ENCODE measurements around the gene MAG. TPM values are rescaled to one million over a fixed set of nuclear protein-coding genes. Genes with fewer than 3 reads are reported as not detected.

The MAG gene
- total and polyA plus RNA-seq, 10 of the 15 experiments (the other 5 are each of a cell fraction or from before 2014, with no cell fraction given) = 0.03 to 0.82 (median 0.17) TPM; not detected in 2

GRCh38 chr19:35248310-35249145 lies 43.4 kb upstream of the MAG start, which contains the start of gene LSR (continued):
- TF ChIP-seq, protein P1, sequence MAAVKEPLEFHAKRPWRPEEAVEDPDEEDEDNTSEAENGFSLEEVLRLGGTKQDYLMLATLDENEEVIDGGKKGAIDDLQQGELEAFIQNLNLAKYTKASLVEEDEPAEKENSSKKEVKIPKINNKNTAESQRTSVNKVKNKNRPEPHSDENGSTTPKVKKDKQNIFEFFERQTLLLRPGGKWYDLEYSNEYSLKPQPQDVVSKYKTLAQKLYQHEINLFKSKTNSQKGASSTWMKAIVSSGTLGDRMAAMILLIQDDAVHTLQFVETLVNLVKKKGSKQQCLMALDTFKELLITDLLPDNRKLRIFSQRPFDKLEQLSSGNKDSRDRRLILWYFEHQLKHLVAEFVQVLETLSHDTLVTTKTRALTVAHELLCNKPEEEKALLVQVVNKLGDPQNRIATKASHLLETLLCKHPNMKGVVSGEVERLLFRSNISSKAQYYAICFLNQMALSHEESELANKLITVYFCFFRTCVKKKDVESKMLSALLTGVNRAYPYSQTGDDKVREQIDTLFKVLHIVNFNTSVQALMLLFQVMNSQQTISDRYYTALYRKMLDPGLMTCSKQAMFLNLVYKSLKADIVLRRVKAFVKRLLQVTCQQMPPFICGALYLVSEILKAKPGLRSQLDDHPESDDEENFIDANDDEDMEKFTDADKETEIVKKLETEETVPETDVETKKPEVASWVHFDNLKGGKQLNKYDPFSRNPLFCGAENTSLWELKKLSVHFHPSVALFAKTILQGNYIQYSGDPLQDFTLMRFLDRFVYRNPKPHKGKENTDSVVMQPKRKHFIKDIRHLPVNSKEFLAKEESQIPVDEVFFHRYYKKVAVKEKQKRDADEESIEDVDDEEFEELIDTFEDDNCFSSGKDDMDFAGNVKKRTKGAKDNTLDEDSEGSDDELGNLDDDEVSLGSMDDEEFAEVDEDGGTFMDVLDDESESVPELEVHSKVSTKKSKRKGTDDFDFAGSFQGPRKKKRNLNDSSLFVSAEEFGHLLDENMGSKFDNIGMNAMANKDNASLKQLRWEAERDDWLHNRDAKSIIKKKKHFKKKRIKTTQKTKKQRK (IDR thresholded peaks at IDR 0.05; ENCODE audit: low read depth, low read length) = no peak
- no peak for TF ChIP-seq TCF7 (IDR thresholded peaks at IDR 0.05; ENCODE audit: borderline replicate concordance)
- TF ChIP-seq ZBED1 (IDR thresholded peaks at IDR 0.05; ENCODE audit: borderline replicate concordance) = no peak
- TF ChIP-seq TCF12 (IDR thresholded peaks at IDR 0.05; ENCODE audit: low read depth, low read length) = peak; percentile 54; the same call in 1 of the 2 replicates
- TF ChIP-seq HDAC6 (IDR thresholded peaks at IDR 0.05; ENCODE audit: unreplicated experiment) = peak; percentile 92
- TF ChIP-seq NR2C2 (IDR thresholded peaks at IDR 0.05; ENCODE audit: borderline replicate concordance, control insufficient read depth, insufficient read length, low read depth) = no peak
- peak; percentile 96 for TF ChIP-seq ZNF207 (IDR thresholded peaks at IDR 0.05; ENCODE audit: borderline replicate concordance)
- no peak for TF ChIP-seq RELA (IDR thresholded peaks at IDR 0.05; ENCODE audit: borderline replicate concordance, partially characterized antibody)
- peak; percentile 94 for TF ChIP-seq JUND (IDR thresholded peaks at IDR 0.05; ENCODE audit: low read depth, low read length)
- no peak for TF ChIP-seq MTA3 (IDR thresholded peaks at IDR 0.05; ENCODE audit: borderline replicate concordance, low read length)
- TF ChIP-seq MEF2A (IDR thresholded peaks at IDR 0.05; ENCODE audit: insufficient read depth, low read depth, low read length) = no peak
- TF ChIP-seq, protein P2, sequence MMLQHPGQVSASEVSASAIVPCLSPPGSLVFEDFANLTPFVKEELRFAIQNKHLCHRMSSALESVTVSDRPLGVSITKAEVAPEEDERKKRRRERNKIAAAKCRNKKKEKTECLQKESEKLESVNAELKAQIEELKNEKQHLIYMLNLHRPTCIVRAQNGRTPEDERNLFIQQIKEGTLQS (IDR thresholded peaks at IDR 0.05; ENCODE audit: borderline replicate concordance, extremely low read depth, low read depth, low read length) = no peak
- TF ChIP-seq, protein P3, sequence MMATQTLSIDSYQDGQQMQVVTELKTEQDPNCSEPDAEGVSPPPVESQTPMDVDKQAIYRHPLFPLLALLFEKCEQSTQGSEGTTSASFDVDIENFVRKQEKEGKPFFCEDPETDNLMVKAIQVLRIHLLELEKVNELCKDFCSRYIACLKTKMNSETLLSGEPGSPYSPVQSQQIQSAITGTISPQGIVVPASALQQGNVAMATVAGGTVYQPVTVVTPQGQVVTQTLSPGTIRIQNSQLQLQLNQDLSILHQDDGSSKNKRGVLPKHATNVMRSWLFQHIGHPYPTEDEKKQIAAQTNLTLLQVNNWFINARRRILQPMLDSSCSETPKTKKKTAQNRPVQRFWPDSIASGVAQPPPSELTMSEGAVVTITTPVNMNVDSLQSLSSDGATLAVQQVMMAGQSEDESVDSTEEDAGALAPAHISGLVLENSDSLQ (IDR thresholded peaks at IDR 0.05) = peak; percentile 71
- TF ChIP-seq, protein P4, sequence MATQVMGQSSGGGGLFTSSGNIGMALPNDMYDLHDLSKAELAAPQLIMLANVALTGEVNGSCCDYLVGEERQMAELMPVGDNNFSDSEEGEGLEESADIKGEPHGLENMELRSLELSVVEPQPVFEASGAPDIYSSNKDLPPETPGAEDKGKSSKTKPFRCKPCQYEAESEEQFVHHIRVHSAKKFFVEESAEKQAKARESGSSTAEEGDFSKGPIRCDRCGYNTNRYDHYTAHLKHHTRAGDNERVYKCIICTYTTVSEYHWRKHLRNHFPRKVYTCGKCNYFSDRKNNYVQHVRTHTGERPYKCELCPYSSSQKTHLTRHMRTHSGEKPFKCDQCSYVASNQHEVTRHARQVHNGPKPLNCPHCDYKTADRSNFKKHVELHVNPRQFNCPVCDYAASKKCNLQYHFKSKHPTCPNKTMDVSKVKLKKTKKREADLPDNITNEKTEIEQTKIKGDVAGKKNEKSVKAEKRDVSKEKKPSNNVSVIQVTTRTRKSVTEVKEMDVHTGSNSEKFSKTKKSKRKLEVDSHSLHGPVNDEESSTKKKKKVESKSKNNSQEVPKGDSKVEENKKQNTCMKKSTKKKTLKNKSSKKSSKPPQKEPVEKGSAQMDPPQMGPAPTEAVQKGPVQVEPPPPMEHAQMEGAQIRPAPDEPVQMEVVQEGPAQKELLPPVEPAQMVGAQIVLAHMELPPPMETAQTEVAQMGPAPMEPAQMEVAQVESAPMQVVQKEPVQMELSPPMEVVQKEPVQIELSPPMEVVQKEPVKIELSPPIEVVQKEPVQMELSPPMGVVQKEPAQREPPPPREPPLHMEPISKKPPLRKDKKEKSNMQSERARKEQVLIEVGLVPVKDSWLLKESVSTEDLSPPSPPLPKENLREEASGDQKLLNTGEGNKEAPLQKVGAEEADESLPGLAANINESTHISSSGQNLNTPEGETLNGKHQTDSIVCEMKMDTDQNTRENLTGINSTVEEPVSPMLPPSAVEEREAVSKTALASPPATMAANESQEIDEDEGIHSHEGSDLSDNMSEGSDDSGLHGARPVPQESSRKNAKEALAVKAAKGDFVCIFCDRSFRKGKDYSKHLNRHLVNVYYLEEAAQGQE (IDR thresholded peaks at IDR 0.05; ENCODE audit: low read depth, low read length) = 0 out of 2 replicates have a peak, but pooled peaks have one; percentile 46
- TF ChIP-seq, protein P5, sequence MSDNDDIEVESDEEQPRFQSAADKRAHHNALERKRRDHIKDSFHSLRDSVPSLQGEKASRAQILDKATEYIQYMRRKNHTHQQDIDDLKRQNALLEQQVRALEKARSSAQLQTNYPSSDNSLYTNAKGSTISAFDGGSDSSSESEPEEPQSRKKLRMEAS (IDR thresholded peaks at IDR 0.05; ENCODE audit: low read depth, low read length) = no peak
- TF ChIP-seq SIX5 (IDR thresholded peaks at IDR 0.05; ENCODE audit: low read depth, low read length, severe bottlenecking) = no peak
- no peak for TF ChIP-seq SUPT20H (IDR thresholded peaks at IDR 0.05; ENCODE audit: borderline replicate concordance, control insufficient read depth, low read depth, low read length)
- peak; percentile 87 for TF ChIP-seq NBN (IDR thresholded peaks at IDR 0.05)
- no peak; the same call in none of the 2 replicates for TF ChIP-seq IKZF1 (conservative IDR thresholded peaks at IDR 0.05)

Data from GM12878 (cell line).